HCT116 (cell line): Measurements from ENCODE around the gene ABCC11.

Experiments used
- EGR1 ChIP-seq: IDR thresholded peaks from 2 replicates; pipeline ENCODE4 v1.6.1; 2012; ENCODE audit warnings: low read depth
- FOSL1 ChIP-seq: IDR thresholded peaks from 2 replicates; pipeline ENCODE4 v1.6.1; 2012; ENCODE audit warnings: low read depth
- POLR2AphosphoS5 ChIP-seq: IDR thresholded peaks from 2 replicates; pipeline ENCODE4 v1.6.1; 2011; ENCODE audit warnings: mild to moderate bottlenecking, low read depth, low read length, moderate library complexity
- TCF7L2 ChIP-seq: IDR thresholded peaks from 2 replicates; pipeline ENCODE4 v1.7.0; 2011; ENCODE audit warnings: borderline replicate concordance, inconsistent platforms; ENCODE audit not compliant: insufficient read depth, insufficient read length; ENCODE audit errors: extremely low read depth
- TF ChIP-seq, protein P1 (sequence below), 3 experiments: fragments of 200-600 bp in 1 of 3; sonication (generic) in 1 of 3; IDR thresholded peaks in 2 of 3; conservative IDR thresholded peaks in 1 of 3; 2 replicates each; pipeline ENCODE4 v1.5.1; 2012 to 2017; ENCODE audit warnings: low read depth in 2 of 3, low read length in 2 of 3, antibody characterized with exemption in 1 of 3, borderline replicate concordance in 1 of 3, control low read depth in 1 of 3, mild to moderate bottlenecking in 1 of 3, mixed read lengths in 1 of 3, mixed run types in 1 of 3, moderate library complexity in 1 of 3; ENCODE audit not compliant: insufficient read depth in 1 of 3
- TF ChIP-seq, protein P2 (sequence below): IDR thresholded peaks from 2 replicates; pipeline ENCODE4 v1.6.1; 2011; ENCODE audit warnings: mild to moderate bottlenecking, low read length, moderate library complexity; ENCODE audit not compliant: insufficient replicate concordance; ENCODE audit errors: extremely low read depth
- TF ChIP-seq, protein P3 (sequence below): IDR thresholded peaks from 2 replicates; pipeline ENCODE4 v1.6.1; 2012

DNA sequence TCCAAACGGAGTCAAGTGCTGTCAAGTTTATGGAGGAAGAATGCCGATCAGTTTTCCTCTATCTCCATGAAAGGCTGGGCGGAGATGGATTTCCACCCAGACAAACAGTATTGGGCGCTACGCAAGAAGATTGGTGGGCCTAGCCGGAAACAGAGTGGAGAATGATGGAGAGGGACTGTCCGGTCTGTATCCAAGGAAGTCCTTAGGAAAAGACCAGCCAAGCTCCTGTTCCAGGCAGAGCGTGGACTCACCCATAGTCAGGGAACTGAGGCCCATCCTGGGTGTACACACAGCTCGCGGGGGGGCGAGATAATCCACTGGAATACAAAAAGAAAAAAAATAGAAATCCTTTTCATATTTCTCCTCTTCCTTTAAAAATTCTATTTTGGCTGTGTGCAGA, 90.0 kb downstream of the ABCC11 start:
- TF ChIP-seq EGR1 (no peak), POLR2AphosphoS5 (no peak), TCF7L2 (no peak), FOSL1 (no peak)
- TF ChIP-seq, protein P1, sequence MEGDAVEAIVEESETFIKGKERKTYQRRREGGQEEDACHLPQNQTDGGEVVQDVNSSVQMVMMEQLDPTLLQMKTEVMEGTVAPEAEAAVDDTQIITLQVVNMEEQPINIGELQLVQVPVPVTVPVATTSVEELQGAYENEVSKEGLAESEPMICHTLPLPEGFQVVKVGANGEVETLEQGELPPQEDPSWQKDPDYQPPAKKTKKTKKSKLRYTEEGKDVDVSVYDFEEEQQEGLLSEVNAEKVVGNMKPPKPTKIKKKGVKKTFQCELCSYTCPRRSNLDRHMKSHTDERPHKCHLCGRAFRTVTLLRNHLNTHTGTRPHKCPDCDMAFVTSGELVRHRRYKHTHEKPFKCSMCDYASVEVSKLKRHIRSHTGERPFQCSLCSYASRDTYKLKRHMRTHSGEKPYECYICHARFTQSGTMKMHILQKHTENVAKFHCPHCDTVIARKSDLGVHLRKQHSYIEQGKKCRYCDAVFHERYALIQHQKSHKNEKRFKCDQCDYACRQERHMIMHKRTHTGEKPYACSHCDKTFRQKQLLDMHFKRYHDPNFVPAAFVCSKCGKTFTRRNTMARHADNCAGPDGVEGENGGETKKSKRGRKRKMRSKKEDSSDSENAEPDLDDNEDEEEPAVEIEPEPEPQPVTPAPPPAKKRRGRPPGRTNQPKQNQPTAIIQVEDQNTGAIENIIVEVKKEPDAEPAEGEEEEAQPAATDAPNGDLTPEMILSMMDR (IDR thresholded peaks at IDR 0.05 in 2 of 3, conservative IDR thresholded peaks at IDR 0.05 in 1 of 3; ENCODE audit: borderline replicate concordance in 1 of 3, insufficient read depth in 1 of 3, low read depth in 2 of 3, low read length in 2 of 3) = no peak
- TF ChIP-seq, protein P2, sequence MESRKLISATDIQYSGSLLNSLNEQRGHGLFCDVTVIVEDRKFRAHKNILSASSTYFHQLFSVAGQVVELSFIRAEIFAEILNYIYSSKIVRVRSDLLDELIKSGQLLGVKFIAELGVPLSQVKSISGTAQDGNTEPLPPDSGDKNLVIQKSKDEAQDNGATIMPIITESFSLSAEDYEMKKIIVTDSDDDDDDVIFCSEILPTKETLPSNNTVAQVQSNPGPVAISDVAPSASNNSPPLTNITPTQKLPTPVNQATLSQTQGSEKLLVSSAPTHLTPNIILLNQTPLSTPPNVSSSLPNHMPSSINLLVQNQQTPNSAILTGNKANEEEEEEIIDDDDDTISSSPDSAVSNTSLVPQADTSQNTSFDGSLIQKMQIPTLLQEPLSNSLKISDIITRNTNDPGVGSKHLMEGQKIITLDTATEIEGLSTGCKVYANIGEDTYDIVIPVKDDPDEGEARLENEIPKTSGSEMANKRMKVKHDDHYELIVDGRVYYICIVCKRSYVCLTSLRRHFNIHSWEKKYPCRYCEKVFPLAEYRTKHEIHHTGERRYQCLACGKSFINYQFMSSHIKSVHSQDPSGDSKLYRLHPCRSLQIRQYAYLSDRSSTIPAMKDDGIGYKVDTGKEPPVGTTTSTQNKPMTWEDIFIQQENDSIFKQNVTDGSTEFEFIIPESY = no peak
- TF ChIP-seq, protein P3, sequence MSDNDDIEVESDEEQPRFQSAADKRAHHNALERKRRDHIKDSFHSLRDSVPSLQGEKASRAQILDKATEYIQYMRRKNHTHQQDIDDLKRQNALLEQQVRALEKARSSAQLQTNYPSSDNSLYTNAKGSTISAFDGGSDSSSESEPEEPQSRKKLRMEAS = no peak
